Caco-2 (cell line): ENCODE data around the gene ENTPD8. TPM values are rescaled to one million over a fixed set of nuclear protein-coding genes. Genes with fewer than 3 reads are reported as not detected.
"Not testable (repeated sequence)": the region's sequence is repeated elsewhere in the genome, so short reads cannot be mapped to it uniquely, and the experiment has no call there.

Source experiments
- BruUV-seq: library from RNA; stranded (reverse); fragments of 400-500 nt; replicated peaks from 2 replicates; lab custom pipeline; 2021; lab: Mats Ljungman, UMichigan
- CTCF ChIA-PET: fragments of 300-600 bp; sonication (Branson Sonifier 250); formaldehyde crosslinking; loops from one replicate; lab custom pipeline; 2022; ENCODE audit warnings: antibody characterized with exemption; lab: Charles Lee
- POLR2A ChIA-PET: fragments of 300-600 bp; sonication (Branson Sonifier 250); formaldehyde crosslinking; loops from one replicate; lab custom pipeline; 2022; ENCODE audit warnings: antibody characterized with exemption; lab: Charles Lee
- DNase-seq, 2 experiments: peaks; one replicate each; pipeline versions ENCODE4 v3.0.0 to v3.0.0-alpha.2; 2020 to 2022
- H3K27me3 ChIP-seq: replicated peaks from 2 replicates; pipeline ENCODE4 v1.6.0; 2011; ENCODE audit warnings: low read length; ENCODE audit not compliant: control insufficient read depth, insufficient read depth
- H3K36me3 ChIP-seq: 2 replicates; pipeline ENCODE4 v1.5.1; 2011; ENCODE audit warnings: low read length; ENCODE audit not compliant: control insufficient read depth, insufficient read depth
- H3K4me1 ChIP-seq: fragments of 250-450 bp; sonication (Bioruptor Pico); 2 replicates; pipeline ENCODE4 v1.5.1; 2020; ENCODE audit warnings: mild to moderate bottlenecking
- H3K4me3 ChIP-seq: 2 replicates; pipeline ENCODE4 v1.5.1; 2011; ENCODE audit warnings: low read depth, mild to moderate bottlenecking, control low read depth, low read length
- H3K9me3 ChIP-seq: fragments of 250-450 bp; sonication (Bioruptor Pico); 2 replicates; pipeline ENCODE4 v1.5.1; 2020; ENCODE audit warnings: mild to moderate bottlenecking, moderate library complexity
- H3K27ac Mint-ChIP-seq: one replicate; pipeline ENCODE4 v1.8.0; 2022; ENCODE audit warnings: mixed read lengths; ENCODE audit not compliant: unreplicated experiment
- H3K27me3 Mint-ChIP-seq: one replicate; pipeline ENCODE4 v1.8.0; 2022; ENCODE audit warnings: mixed read lengths; ENCODE audit not compliant: insufficient read depth, unreplicated experiment
- H3K36me3 Mint-ChIP-seq: one replicate; pipeline ENCODE4 v1.8.0; 2022; ENCODE audit warnings: mild to moderate bottlenecking, mixed read lengths; ENCODE audit not compliant: insufficient read depth, unreplicated experiment
- H3K4me1 Mint-ChIP-seq: one replicate; pipeline ENCODE4 v1.8.0; 2022; ENCODE audit warnings: low read depth, mixed read lengths; ENCODE audit not compliant: unreplicated experiment
- H3K4me3 Mint-ChIP-seq: one replicate; pipeline ENCODE4 v1.8.0; 2022; ENCODE audit warnings: mild to moderate bottlenecking, moderate library complexity, mixed read lengths; ENCODE audit not compliant: unreplicated experiment
- H3K9me3 Mint-ChIP-seq: one replicate; pipeline ENCODE4 v1.8.0; 2022; ENCODE audit warnings: mixed read lengths; ENCODE audit not compliant: unreplicated experiment
- CTCF ChIP-seq, 2 experiments: fragments of 200-600 bp in 1 of 2; IDR thresholded peaks; 1 replicate in 1 of 2; 2 replicates in 1 of 2; pipeline versions ENCODE4 v1.5.1 to v1.8.0; 2011 to 2022; ENCODE audit warnings: antibody characterized with exemption in 1 of 2, control low read depth in 1 of 2, inconsistent platforms in 1 of 2, low read depth in 1 of 2, low read length in 1 of 2, mild to moderate bottlenecking in 1 of 2, moderate library complexity in 1 of 2; ENCODE audit not compliant: insufficient read depth in 1 of 2, severe bottlenecking in 1 of 2, unreplicated experiment in 1 of 2
- intact Hi-C: fragments of 100-400 bp; cut with micrococcal nuclease; formaldehyde crosslinking; loops from one replicate; pipeline ENCODE4 v1.10.0; 2022; ENCODE audit not compliant: unreplicated experiment
- microRNA-seq: library from miRNA; unstranded; fragments of <30 nt; microRNA quantifications from one replicate; pipeline ENCODE4 v1.2.0, GENCODE V29; 2022
- total RNA-seq: library from RNA; stranded (reverse); gene quantifications from 2 replicates; pipeline ENCODE4 v1.2.3, GENCODE V29; 2022

ENTPD8 gene
- total RNA-seq, 1 experiment from 2014 or later = 8.6 TPM

- Mint-ChIP-seq H3K36me3 (peaks cover 5% of the 10 kb centered on the region), H3K27ac (no peak overlapping the region), H3K27me3 (no peaks in the 10 kb centered on the region), H3K9me3 (no peaks in the 10 kb centered on the region), H3K4me1 (no peaks in the 10 kb centered on the region), H3K4me3 (no peak overlapping the region)
- no peaks in the 10 kb centered on the region for H3K4me1 ChIP-seq
- DNase-seq = no peak
- BruUV-seq = no TSS peak
- H3K27me3 ChIP-seq = no peaks in the 10 kb centered on the region
- H3K4me3 ChIP-seq = no peak overlapping the region
- ChIA-PET CTCF (no interaction called here), POLR2A (no interaction called here)
- no peaks in the 10 kb centered on the region for H3K9me3 ChIP-seq
- H3K36me3 ChIP-seq = no peaks in the 10 kb centered on the region
- intact Hi-C loops = no loop called here
- no peak for TF ChIP-seq CTCF (IDR thresholded peaks at IDR 0.05; ENCODE audit: insufficient read depth in 1 of 2, low read depth in 1 of 2, low read length in 1 of 2, severe bottlenecking in 1 of 2, unreplicated experiment in 1 of 2)
Observed at GRCh38 chr9:137387114-137387890, 53.9 kb downstream of the ENTPD8 start.

GRCh38 chr9:137386507-137387113 lies 54.5 kb downstream of the ENTPD8 start:
- POLR2A ChIA-PET, H3K27me3 ChIP-seq, H3K27me3 Mint-ChIP-seq, CTCF ChIA-PET, BruUV-seq, H3K36me3 Mint-ChIP-seq, DNase-seq, H3K4me1 Mint-ChIP-seq, H3K4me3 Mint-ChIP-seq, H3K4me1 ChIP-seq, H3K4me3 ChIP-seq, H3K9me3 Mint-ChIP-seq, H3K36me3 ChIP-seq, intact Hi-C loops, H3K27ac Mint-ChIP-seq, H3K9me3 ChIP-seq: not testable (repeated sequence)

GRCh38 chr9:137385061-137385655 lies 56.0 kb downstream of the ENTPD8 start:
- POLR2A ChIA-PET = no interaction called here

More at GRCh38 chr9:137385061-137385655, 56.0 kb downstream of the ENTPD8 start:
- no peaks in the 10 kb centered on the region for H3K4me1 ChIP-seq
- no peak overlapping the region for H3K4me3 ChIP-seq
- DNase-seq = no peak
- intact Hi-C loops = no loop called here
- TF ChIP-seq CTCF (IDR thresholded peaks at IDR 0.05; ENCODE audit: insufficient read depth in 1 of 2, low read depth in 1 of 2, low read length in 1 of 2, severe bottlenecking in 1 of 2, unreplicated experiment in 1 of 2) = no peak
- Mint-ChIP-seq H3K27ac (no peak overlapping the region), H3K27me3 (no peaks in the 10 kb centered on the region), H3K36me3 (no peaks in the 10 kb centered on the region), H3K9me3 (no peaks in the 10 kb centered on the region), H3K4me1 (no peaks in the 10 kb centered on the region), H3K4me3 (no peak overlapping the region)
- BruUV-seq = no TSS peak
- H3K36me3 ChIP-seq = no peaks in the 10 kb centered on the region
- CTCF ChIA-PET = no interaction called here
- H3K9me3 ChIP-seq = no peaks in the 10 kb centered on the region
- no peaks in the 10 kb centered on the region for H3K27me3 ChIP-seq

Small RNA genes lying within 50 kb of the gene (microRNA-seq; reads per million reads assigned to microRNA genes)
- 2.2 reads per million, percentile 10 among the genes with 10 or more reads in this experiment for gene MIR7114

Other genes starting within 250 kb of the ENTPD8 start
- gene TPRN, start 240.6 kb downstream of the ENTPD8 start, total RNA-seq = 34.2 and 37.7 TPM in 2 replicates
- 36.9 and 38.4 TPM in 2 replicates for gene TMEM203, start 235.7 kb downstream of the ENTPD8 start, total RNA-seq
- 29.0 and 31.8 TPM in 2 replicates for gene NDOR1, start 235.7 kb downstream of the ENTPD8 start, total RNA-seq
- gene RNF208, start 219.1 kb downstream of the ENTPD8 start, total RNA-seq = 6.3 and 6.5 TPM in 2 replicates
- 1.7 and 1.8 TPM in 2 replicates for gene CYSRT1, start 216.2 kb downstream of the ENTPD8 start, total RNA-seq
- gene RNF224, start 213.9 kb downstream of the ENTPD8 start, total RNA-seq = 0.27 TPM in 1 of 2 replicates, not detected in the other
- 0.19 TPM in 1 of 2 replicates, not detected in the other for gene SLC34A3, start 210.5 kb downstream of the ENTPD8 start, total RNA-seq
- 481 and 487 TPM in 2 replicates for gene TUBB4B, start 200.1 kb downstream of the ENTPD8 start, total RNA-seq
- not detected in 2 replicates for gene STPG3, start 190.1 kb downstream of the ENTPD8 start, total RNA-seq
- gene NELFB, start 186.0 kb downstream of the ENTPD8 start, total RNA-seq = 79.1 and 79.8 TPM in 2 replicates
- 1.8 and 1.9 TPM in 2 replicates for gene TOR4A, start 163.6 kb downstream of the ENTPD8 start, total RNA-seq
- 22.1 and 24.7 TPM in 2 replicates for gene NRARP, start 139.1 kb downstream of the ENTPD8 start, total RNA-seq
- gene EXD3, start 18.2 kb downstream of the ENTPD8 start, total RNA-seq = 10.9 and 11.2 TPM in 2 replicates
- 7.3 and 8.6 TPM in 2 replicates for gene NOXA1, start 18.0 kb downstream of the ENTPD8 start, total RNA-seq
- 65.5 and 67.6 TPM in 2 replicates for gene NSMF, start 18.0 kb upstream of the ENTPD8 start, total RNA-seq
- 1.8 TPM in 2 replicates for gene PNPLA7, start 109.0 kb upstream of the ENTPD8 start, total RNA-seq
- gene MRPL41, start 110.5 kb upstream of the ENTPD8 start, total RNA-seq = 44.2 and 48.6 TPM in 2 replicates
- gene DPH7, start 137.6 kb upstream of the ENTPD8 start, total RNA-seq = 51.9 and 58.4 TPM in 2 replicates
- 66.3 and 66.9 TPM in 2 replicates for gene ZMYND19, start 149.2 kb upstream of the ENTPD8 start, total RNA-seq
- 61.1 and 66.6 TPM in 2 replicates for gene ARRDC1, start 164.3 kb upstream of the ENTPD8 start, total RNA-seq
- gene EHMT1, start 177.6 kb upstream of the ENTPD8 start, total RNA-seq = 92.3 and 92.9 TPM in 2 replicates